ENCODE data around the gene OR6A2.
"Not testable (repeated sequence)": the region's sequence is repeated elsewhere in the genome, so short reads cannot be mapped to it uniquely, and the experiment has no call there.

OR6A2 gene

GRCh38 chr11:6799402-6799801, at the start of gene OR6A2:
Gene OR6A2, minus strand, starts transcription at chr11:6799689. Its CDS starts 3,981 bp downstream, at chr11:6795708.
- no peak for DNase-seq (ENCODE audit: low spot score)

- no peak for DNase-seq (ENCODE audit: low spot score)
These were observed 45.9 kb upstream of the OR6A2 start, which contains the start of gene OR10A5 for GRCh38 chr11:6845383-6845782. Gene OR10A5, plus strand, starts transcription at chr11:6845683. Its CDS starts 0 bp downstream, at chr11:6845683.

GRCh38 chr11:6844356-6844755, 44.9 kb upstream of the OR6A2 start:
- no peak for DNase-seq (ENCODE audit: low spot score)

- no peak for DNase-seq (ENCODE audit: low spot score)
These were observed 44.2 kb upstream of the OR6A2 start for GRCh38 chr11:6843670-6844069.

- DNase-seq (ENCODE audit: low spot score) = no peak
These were observed 42.2 kb upstream of the OR6A2 start for GRCh38 chr11:6841694-6842093.

- DNase-seq (ENCODE audit: low spot score) = no peak
These were observed 34.5 kb upstream of the OR6A2 start for GRCh38 chr11:6834021-6834420.

GRCh38 chr11:6833356-6833755, 33.9 kb upstream of the OR6A2 start:
- DNase-seq (ENCODE audit: low spot score) = no peak

- no peak for DNase-seq (ENCODE audit: low spot score)
These were observed 28.6 kb upstream of the OR6A2 start for GRCh38 chr11:6828103-6828502.

GRCh38 chr11:6825231-6825744, 25.8 kb upstream of the OR6A2 start:
- no peak for DNase-seq (ENCODE audit: low spot score)

- no peak for DNase-seq (ENCODE audit: low spot score)
These were observed 24.8 kb upstream of the OR6A2 start for GRCh38 chr11:6824136-6824823.

- DNase-seq (ENCODE audit: low spot score) = no peak
These were observed 19.5 kb upstream of the OR6A2 start for GRCh38 chr11:6818967-6819366.

- DNase-seq (ENCODE audit: low spot score) = no peak
These were observed 18.2 kb upstream of the OR6A2 start for GRCh38 chr11:6817694-6818093.

GRCh38 chr11:6813656-6814055, 14.2 kb upstream of the OR6A2 start:
- DNase-seq (ENCODE audit: low spot score) = no peak

GRCh38 chr11:6812390-6813005, 13.0 kb upstream of the OR6A2 start:
- peak; percentile 41 for DNase-seq (ENCODE audit: low spot score)

- DNase-seq (ENCODE audit: low spot score) = not testable (repeated sequence)
These were observed 1.6 kb upstream of the OR6A2 start for GRCh38 chr11:6801075-6801474.

GRCh38 chr11:6794639-6795038, 4.8 kb downstream of the OR6A2 start:
- DNase-seq (ENCODE audit: low spot score) = no peak

GRCh38 chr11:6790546-6790945, 8.9 kb downstream of the OR6A2 start:
- DNase-seq (ENCODE audit: low spot score) = no peak

GRCh38 chr11:6782720-6783119, 16.8 kb downstream of the OR6A2 start, which contains the start of gene OR2AG1:
Gene OR2AG1, plus strand, starts transcription at chr11:6783020. Its CDS starts 2,018 bp downstream, at chr11:6785038.
- DNase-seq (ENCODE audit: low spot score) = no peak

- DNase-seq (ENCODE audit: low spot score) = no peak
These were observed 18.7 kb downstream of the OR6A2 start for GRCh38 chr11:6780829-6781228.

GRCh38 chr11:6778518-6778917, 21.0 kb downstream of the OR6A2 start:
- DNase-seq (ENCODE audit: low spot score) = no peak

GRCh38 chr11:6771926-6772893, 27.3 kb downstream of the OR6A2 start, which contains the start of gene OR2AG2:
Gene OR2AG2, minus strand, starts transcription at chr11:6771976. Its CDS starts 3,019 bp downstream, at chr11:6768957.
- no peak for DNase-seq (ENCODE audit: low spot score)

GRCh38 chr11:6757373-6757967, 42.0 kb downstream of the OR6A2 start:
- peak; percentile 21 for DNase-seq (ENCODE audit: low spot score)

Measured in hematopoietic multipotent progenitor cell treated with erythropoietin and hydrocortisone succinate and interleukin-3 and kit ligand, for 17 days (in vitro differentiated cells).